Glomerular endothelial cell (primary cell): Measurements from ENCODE around the gene FOXP1. TPM values are rescaled to one million over a fixed set of nuclear protein-coding genes. Genes with fewer than 3 reads are reported as not detected.

ENCODE experiments used
- DNase-seq: peaks from one replicate; pipeline ENCODE4 v3.0.0-alpha.2; 2011; ENCODE audit warnings: low read depth, low spot score; ENCODE audit errors: extremely low read depth
- total RNA-seq: library from RNA; depleted of rRNA; stranded (reverse); fragments of >200 nt; gene quantifications from 2 replicates; pipeline ENCODE4 v1.2.3, GENCODE V29; 2015

Gene FOXP1
- total RNA-seq, 1 donor from 2014 or later: 54.8 TPM

DNA sequence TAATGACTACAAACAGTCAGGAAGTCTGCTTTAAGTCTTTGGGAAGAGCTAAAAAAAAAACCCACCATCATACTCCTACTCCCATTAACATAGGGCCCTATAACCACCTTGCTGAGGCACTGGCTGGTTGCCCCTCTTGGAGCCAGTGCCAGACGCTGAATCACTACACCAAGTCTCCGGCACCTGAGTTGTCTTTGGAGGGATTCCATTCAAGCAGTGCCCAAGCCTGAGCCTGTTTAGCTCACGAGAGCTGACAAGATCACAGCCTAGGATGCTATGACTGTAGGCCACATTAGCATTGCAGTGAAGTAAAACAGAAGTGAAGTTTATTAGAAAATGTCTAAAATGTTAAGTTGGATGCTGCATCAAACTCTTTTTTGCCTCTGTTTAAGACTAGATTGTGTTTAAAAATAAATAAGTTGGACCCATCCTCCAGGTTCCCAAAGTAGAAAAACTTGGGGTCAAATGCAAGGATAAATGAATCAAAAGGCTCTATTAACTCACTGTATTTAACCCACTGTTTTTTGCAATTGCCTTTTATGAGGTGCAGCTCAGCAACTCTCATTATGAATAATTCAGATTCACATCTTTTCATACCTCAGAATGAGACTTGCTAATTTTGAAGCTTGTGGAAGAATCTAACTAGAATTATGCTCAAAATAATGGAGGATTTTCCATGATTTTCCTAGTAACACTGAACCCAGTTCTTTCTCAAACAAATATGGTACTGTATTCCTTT lies 461.9 kb downstream of the FOXP1 start:
- DNase-seq: no peak

DNA sequence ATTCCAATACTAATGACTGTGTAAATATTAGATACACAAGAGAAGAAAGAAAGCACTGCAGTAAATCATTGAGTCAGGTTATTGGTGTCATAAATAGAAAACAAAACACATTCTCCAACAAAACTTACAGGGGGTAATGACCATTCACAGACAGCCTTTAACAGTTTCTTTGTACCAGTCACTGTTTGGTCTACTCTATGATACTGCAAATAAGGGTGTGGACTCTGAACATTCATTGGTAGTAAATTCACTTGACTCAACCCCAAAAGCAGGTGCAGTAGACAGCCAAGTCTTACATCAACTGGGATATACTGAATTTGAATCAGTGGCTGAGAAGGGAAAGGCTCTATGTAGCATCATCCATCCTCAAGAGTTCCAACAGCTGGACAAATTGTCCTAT lies 463.5 kb downstream of the FOXP1 start:
- DNase-seq: no peak

DNA sequence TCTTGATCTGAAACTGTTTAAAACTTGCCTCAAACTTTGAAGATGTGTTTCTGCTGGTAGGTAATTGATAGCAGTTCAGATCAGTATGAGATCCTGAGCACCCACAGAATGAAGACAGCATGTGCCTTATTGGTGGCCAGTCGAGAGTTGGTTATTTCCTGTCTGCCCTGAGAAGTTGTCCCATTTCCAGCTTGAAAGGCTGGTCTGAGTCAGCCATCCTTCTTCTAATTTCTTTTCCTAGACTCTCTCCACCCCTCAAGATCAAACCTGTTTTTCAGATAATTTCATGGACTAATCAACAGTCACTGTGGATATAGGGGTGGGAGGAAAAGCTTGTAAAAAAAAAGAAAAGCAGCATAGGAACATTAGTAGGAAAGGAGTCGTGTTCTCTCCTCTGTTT lies 464.4 kb downstream of the FOXP1 start:
- DNase-seq: no peak

DNA sequence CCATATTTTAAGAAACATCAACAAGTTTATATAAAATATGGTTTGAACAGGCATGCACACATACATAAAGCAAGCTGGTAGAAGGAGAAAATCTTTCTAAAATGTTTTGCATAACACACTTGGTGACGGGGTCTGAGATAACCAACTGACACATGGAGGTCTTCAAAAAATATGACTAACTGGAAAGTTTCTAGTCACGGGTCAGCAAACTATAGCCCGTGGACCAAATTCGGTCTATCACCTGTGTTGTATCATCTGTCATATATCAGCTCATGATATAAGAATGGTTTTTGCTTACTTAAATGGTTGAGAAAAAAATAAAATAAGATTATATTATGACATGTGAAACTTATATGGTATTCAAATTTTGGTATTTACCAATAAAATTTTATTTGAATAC lies 465.1 kb downstream of the FOXP1 start:
- DNase-seq: no peak

DNA sequence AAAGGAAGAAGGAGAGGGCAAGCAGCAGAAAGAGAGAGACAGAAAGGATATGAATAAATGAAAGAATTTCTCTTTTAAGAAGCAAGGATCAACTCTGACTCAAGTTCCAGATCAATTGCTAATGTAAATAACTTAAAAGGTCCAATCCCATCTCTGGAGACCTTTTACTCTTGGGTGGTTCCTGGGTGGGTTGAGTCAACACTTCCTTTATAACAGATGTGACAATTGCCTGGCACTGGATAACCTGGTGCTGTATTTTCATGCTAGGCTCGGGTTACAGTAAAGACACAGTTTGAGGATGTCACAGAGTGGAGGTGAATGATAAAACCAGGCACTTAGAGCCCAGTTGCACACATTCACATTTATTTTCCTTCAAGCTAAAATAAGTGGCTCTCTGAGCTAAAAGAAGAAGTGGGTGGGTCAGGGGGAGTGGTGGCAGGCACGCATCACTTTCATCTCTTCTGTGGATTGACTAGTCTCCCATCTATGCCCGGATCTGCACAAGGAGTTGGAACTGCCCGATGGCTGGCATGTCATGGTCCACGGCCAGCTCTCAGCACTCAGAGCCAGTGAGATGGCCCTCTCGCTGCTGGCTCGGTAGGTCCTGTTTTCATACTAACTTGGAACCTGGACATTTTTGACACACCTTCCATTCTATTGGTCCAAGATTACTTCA lies 465.8 kb downstream of the FOXP1 start:
- DNase-seq: no peak

DNA sequence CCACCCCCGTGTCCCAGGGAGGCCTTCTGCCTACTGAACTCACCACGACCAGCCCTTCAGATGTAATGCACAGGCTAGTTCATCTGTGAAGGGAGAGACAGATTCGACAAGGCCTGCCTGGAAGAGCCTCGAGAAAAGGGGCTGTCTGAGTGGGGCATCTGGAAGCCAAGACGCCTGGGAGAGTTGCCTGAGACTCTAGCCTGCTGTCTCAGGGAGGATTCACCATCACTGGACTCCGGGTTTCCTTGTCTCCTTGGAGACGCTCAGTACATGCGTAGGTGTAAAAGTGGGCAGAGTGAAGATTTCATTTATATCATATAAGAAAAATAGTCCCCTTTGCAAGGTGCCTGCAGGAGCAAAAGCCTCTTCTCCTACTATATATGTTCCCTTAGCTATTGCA lies 468.9 kb downstream of the FOXP1 start:
- DNase-seq: no peak

DNA sequence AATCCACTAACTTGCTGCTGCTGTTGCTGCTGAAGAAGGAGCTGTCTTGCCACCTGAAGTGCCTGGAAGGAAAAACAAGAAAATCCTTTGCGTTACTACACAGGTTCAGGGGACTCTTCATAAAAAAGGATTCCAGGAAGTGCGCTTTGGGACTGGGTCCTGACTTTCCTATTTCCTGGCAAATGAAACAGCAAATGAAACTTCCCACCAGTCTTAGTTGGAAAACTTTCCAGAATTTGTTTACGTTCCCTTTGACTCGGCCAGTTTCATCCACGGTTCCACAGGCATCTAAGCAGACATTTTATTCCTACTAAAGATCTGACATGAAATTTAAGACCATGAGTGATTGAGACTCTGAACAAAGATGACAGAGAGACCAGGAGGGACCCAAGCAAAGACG lies 471.0 kb downstream of the FOXP1 start:
- no peak for DNase-seq

DNA sequence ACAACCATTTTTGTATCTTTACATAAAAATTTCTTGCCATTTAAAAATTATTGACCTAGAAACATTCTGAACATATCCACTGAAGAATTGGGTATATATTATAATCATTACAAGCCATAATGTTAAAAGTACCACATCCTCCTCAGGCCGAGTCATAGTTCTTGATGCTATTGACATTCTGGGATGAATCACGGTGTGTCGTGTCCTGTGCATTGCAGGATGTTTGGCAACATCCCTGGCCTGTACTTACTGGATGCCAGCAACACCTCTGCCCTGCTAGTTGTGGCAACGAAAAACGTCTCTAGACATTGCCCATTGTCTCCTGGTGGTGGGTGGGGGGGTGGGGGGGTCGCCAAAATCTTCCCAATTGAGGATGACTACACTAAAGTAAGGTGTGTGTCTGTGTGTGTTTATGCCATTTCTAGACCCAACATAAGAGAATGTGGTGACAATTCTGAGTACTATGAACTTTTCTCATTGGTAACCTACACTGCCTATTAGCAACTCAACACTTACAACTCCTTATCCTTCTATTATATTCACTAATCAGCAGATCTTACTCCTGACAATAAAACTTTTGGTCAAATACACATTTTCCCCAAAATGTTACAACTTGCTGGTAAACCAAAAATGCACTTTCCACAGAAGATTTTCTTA lies 471.6 kb downstream of the FOXP1 start:
- DNase-seq: no peak

DNA sequence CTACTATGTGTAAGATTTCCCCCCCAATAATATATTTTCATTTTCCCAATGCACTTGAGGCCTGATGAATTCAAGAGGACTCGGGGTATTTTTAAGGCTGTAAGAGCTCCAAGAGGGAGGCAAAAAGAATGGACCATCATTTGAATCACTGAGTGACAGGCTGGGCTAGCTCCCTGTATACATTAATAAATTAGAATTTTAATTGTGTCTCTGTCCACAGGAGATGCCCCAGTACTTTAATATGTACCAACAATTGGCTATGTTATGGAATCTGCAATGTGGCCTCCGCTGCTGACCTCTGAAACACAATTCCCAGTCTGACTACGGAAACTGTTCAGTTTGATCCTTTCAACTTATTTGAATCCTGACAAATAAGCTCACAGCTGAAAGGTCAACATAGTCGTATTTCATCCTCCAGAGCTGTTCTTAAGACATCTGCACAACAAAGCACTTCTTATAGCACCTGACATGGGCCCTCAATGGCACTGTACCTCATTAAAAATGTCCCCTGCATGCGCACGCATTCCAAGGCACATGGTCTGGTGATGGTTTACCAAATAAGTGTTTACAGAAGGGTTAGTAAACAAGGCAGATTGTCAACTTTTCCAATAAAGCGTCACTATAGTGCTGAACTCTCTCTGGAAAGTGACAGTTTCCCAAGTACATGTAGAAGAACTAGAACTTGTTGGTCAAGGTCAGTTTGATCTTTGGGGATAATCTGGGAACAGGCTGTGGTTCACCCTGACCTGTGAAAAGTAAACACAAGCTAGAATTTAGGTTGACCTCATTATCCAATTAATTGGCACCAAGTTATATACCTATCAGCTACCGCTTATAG lies 472.9 kb downstream of the FOXP1 start:
- DNase-seq: no peak

DNA sequence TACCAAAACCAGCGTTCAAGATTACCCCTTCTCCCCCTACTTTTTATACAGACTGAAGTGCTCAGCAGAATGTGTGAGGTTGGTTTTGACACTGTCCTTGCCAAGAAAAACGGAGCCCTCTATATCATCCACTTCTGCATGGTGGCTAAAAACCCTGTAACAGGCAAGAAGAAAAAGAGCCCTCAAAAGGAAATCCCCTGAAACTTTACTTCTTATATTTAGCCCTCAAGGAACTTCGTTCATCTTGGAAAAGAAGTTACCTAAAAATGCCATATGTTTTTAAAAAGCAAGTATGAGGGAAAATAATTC lies 473.6 kb downstream of the FOXP1 start:
- DNase-seq: no peak

DNA sequence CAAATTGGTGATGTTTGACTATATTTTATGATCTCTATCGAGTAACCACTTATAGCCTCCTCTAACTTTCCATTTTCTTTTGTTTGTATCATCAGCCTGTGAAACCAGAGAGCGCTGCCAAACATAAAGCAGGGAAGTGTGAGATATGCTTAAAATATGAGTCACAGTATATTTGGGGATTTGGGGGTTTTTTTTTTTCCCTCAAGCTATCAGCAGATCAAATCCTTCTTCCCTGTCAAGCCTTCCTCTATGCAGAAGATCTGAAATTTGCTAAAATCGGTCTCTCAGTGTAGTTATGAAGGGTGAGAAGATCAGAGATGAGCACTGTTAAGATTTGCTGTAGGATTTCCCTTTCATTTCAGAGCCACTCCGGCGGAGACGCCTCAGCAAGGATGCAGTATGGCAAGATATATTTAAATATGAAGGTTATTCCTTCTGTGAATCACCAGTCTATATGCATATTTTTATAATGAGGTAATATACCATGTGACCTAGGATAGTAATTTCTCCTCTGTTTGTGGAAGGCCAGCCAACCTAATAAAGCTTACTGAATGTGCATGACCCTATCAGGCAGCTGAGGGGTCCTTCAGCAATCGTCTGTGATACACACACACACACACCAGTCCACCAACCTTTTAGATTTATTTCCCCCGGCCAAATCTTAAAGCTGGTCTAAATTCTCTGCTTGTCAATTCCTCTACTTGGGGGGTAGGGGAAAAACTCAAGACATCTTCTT lies 474.1 kb downstream of the FOXP1 start:
- no peak for DNase-seq

DNA sequence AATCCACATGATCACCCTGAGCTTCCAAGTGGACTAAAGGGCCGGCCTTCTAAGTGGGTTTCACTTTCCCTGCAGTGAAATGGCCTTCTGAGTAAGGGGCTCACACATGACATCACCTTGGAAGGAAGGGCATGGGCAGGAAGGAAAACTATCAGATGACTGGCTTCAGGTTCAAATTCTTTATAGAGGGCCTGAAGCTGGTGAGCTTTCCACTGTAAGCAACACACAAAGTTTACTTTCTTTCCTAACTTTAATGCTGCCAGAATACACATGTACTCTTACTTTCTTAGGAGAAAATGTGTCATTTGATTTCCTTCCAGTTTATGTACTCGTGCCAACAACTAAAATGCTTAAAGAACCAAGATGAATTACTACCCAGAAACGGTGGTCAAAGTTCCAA lies 475.6 kb downstream of the FOXP1 start:
- no peak for DNase-seq

DNA sequence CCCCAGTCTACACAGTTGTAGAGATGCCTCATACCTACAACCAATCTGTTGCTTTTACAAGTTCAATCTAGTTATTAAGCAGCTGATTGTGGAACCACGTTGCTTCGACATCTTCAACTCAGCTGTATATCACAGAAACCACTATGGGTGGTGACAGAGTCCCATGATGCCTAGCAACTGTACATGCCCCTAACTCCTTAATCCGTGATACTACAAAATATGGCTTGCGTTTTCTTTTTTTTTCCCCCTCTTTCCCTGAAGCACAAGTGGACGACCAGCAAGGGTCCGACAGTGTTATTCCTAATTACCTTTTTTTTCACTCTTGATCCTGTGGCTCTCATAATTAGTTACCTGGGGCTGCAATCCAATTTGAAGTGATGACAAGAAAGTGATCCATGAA lies 478.6 kb downstream of the FOXP1 start:
- no peak for DNase-seq

DNA sequence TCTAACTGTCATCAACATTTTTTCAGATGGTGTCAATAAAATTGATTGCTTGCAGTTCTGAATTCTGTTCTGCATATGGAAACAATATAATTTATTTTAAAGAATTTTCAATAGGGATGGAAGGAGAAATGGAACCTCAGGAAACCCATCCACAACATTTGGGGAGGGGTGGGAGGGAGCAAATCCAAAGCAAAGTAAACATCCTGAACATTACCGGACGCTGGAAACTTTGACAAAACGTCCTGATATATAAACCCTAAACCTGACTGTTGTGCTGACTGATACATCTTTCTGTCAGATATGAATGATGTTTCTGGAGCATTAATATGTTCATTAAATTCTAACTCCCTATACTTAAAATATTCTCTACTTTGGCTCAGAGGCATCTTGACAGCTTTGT lies 479.0 kb downstream of the FOXP1 start:
- no peak for DNase-seq

DNA sequence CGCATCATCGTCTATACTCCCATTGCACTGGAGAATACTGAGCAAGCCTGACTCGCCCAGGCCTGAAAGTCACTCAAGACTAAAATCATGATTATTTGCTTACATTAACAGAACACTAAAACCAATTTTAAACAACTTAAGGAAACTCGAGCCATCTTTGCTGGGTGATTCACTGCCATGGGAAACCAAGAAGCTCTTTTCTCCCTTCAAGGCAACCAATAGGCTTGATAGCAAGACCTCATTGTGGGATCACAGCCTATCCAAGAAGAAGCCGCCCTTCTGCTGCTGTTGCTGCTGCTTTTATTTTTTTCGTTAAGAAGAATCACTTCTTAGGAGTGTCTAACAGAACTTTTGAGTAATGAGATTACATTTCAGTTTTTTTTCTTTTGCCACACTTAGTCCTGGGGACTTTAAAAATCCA lies 479.4 kb downstream of the FOXP1 start:
- no peak for DNase-seq

DNA sequence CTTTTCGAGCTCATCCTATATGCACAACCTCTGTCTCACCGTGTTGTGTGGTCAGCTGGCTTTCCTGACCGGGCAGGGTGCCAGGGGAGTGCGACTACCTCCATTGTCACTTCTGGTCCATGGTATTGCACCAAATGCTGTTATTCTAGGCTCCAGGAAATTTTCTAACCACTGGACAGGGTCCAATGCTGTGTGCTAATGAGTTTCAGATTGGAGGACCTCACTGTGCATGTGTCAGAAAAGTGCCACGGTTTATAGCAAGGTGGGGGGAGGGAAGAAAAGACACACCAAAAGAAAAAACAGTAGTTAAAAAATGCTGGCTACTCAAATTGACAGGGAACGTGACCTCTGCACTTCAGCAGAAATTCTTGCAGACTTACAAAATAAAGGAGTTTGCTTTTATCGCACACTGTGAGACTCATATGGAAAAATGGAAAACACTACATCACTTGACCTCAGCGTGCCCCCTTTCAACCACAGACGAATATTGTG lies 480.1 kb downstream of the FOXP1 start:
- DNase-seq: no peak

DNA sequence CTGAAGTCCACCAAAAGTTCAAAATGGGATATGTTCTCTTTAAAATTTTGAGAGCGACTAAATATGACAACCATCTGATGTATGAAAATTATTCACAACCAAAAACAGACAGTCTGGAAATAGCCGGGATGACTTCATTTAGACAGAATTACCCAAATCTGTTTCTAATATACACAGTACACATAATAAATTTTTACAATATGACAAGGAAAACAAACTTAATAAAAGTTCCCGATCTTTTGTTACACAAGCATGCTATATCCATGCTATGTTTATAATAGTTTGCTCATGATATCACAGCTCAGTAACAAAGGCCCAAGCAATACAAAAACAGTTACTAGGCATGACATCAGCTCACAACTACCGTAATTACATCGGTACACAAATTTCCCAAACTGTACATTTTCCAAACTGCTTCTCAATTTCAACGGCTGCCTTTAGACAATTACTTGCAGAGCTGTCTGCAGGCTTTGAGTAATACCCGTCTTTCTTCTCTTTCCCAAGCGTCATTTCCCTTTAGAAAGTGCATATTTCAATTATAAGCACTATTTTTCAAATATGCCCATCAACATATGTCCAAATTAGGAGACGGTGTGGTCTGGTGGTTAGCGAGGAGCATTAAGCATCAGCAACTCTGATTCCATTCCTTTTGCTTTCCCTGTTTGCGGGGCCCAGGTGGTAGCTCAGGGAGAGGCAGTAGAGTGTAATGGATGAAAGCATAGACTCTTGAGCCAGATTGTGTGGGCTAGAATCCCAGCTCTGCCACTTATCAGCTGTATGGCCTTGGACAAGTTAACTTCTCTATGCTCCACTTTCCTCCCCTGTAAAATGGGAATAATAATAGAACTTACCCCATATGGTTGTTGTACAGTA lies 481.2 kb downstream of the FOXP1 start:
- DNase-seq: no peak

DNA sequence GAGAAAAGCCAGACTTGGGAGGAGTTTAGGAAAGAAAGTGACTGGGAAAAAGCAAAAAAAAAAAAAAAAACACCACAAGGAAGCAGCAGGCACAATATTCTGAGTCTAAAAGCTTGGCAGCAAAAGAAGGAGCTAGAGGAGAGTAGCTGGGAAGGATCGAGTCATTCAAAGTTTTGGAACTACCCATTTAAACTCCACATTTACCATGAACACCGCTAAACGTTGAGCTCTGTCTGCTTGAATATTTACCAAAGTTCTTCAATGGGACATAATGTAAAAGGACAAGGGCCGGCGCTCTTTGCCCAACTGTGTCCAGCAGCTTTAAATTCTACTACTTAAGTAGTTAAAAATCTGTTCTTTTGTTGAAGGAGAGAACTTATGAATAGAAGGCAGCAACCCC lies 481.9 kb downstream of the FOXP1 start:
- DNase-seq: no peak

DNA sequence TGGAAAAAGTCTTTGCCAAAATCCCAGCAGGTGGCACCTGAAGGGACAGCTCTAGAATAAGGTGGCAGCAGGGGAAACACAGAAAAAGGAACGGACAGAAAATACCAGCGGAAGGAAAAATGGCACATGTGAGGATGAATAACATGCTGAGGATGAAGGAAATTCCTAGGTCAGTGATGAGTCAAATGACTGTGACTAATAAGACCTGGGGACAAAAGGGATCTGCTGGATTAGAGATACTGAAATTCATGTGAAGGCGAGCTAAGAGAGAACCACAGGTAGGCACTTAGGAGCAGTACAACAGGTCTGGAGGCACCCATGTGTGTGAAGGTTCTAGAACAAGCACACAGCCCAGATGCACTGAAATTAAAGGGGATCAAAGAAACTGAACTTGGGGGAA lies 482.5 kb downstream of the FOXP1 start:
- DNase-seq: no peak
